Measurements from ENCODE around the gene PRKACG. TPM values are rescaled to one million over a fixed set of nuclear protein-coding genes. Genes with fewer than 3 reads are reported as not detected.

The PRKACG gene
- total and polyA plus RNA-seq, 2 of the 8 experiments (the other 6 are each of a cell fraction or from before 2014, with no cell fraction given) = not detected

DNA sequence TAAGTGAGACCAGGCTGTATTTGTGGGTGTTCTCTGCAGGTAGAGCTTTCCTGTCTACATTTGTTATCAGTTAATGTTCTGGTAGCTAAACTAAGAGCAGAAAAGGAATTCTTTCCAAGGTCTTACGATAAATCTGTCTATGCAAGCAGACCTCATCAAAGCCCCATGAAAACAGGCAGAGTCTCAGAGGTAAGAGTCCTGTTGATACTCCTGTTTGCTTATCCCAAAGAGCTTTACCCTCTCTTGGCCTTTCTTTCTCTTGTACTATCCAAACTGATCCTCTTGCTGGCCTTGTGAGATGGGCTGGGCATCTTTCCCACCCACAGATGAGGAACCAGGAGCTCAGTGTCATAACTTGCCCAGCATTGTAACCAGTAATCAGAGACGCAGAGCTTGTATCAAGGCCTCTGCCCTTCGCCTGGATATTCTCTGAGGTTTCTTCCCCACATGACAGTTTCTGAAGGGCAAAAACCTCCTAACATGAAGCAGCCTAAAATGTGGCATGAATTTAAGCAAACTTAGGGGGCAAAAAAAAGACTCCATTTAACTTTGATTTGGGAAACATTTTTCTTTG, 33.5 kb downstream of the PRKACG start:
- DNase-seq (ENCODE audit: low read depth in 1 of 2, low spot score in 2 of 2) (no peak), FAIRE-seq (no peak)
- no peaks in the 10 kb centered on the region for H4K20me1 ChIP-seq (replicated peaks in 1 of 2; ENCODE audit: control insufficient read depth in 1 of 2, insufficient read depth in 2 of 2, low read length in 2 of 2)
- H2BK12ac ChIP-seq (ENCODE audit: low read depth, low read length) = no peak overlapping the region
- H3K56ac ChIP-seq (replicated peaks; ENCODE audit: insufficient read length, low read depth, low read length) = no peak overlapping the region
- no peaks in the 10 kb centered on the region for H3K27me3 ChIP-seq (replicated peaks in 1 of 4; ENCODE audit: control insufficient read depth in 3 of 4, extremely low read depth in 1 of 4, insufficient read depth in 3 of 4, low read length in 3 of 4)
- H2BK20ac ChIP-seq (ENCODE audit: low read length) = no peak overlapping the region
- no peak overlapping the region for H3K9ac ChIP-seq (replicated peaks in 1 of 4; ENCODE audit: extremely low read depth in 1 of 4, low read depth in 3 of 4, low read length in 3 of 4)
- ChIA-PET POLR2A (ENCODE audit: partially characterized antibody) (interaction anchor here (0.8 kb wide), 1 partner anchor 17 kb away, joined by 3 read pairs; no protein-coding TSS in a partner anchor), CTCF (ENCODE audit: partially characterized antibody) (interaction anchor here (1.0 to 1.3 kb wide), 4 partner anchors 87 to 396 kb away, joined by 3 to 5 read pairs (median 4); partner anchors contain the start of gene PIP5K1B)
- H3K4me2 ChIP-seq (ENCODE audit: insufficient read depth in 1 of 2, low read depth in 2 of 2, low read length in 2 of 2) = no peak overlapping the region
- H3K18ac ChIP-seq (ENCODE audit: extremely low read depth, low read length) = no peak overlapping the region
- 78% methylated on average over 3 of the region's 3 CpGs; no CpG with 5 or more reads in 1 of the 2 experiments for WGBS, 2 experiments (ENCODE audit: extremely low coverage in 1 of 2, insufficient coverage in 1 of 2, insufficient read length in 1 of 2, insufficient replicate concordance in 2 of 2, low coverage in 1 of 2, low lambda C conversion rate in 2 of 2, missing lambda C conversion rate in 1 of 2)
- no peak overlapping the region for H2BK5ac ChIP-seq (ENCODE audit: low read depth, low read length)
- H3K14ac ChIP-seq (ENCODE audit: insufficient read length) = no peak overlapping the region
- no peak overlapping the region for H4K8ac ChIP-seq (ENCODE audit: extremely low read depth, insufficient read depth, low read length)
- no peak overlapping the region for H4K91ac ChIP-seq (replicated peaks; ENCODE audit: insufficient read length, low read length)
- peaks cover 3 to 12% (median 4%) of the 10 kb centered on the region in 4 experiments; a peak in 6 of 7 replicates for H3K4me1 ChIP-seq (replicated peaks in 1 of 4; ENCODE audit: control insufficient read depth in 3 of 4, insufficient read depth in 4 of 4, low read length in 3 of 4)
- peaks cover 9 to 11% of the 10 kb centered on the region in 2 experiments; a peak in 3 of 4 replicates for H3K9me3 ChIP-seq (ENCODE audit: insufficient read depth in 2 of 2, low read depth in 1 of 2, low read length in 1 of 2)
- no peak overlapping the region for H4K5ac ChIP-seq (ENCODE audit: insufficient read length, low read depth, low read length)
- no peak overlapping the region for H3K23ac ChIP-seq (ENCODE audit: insufficient read length)
- H3K4ac ChIP-seq (replicated peaks; ENCODE audit: insufficient read length, low read depth, low read length) = no peak overlapping the region
- no peaks in the 10 kb centered on the region for H3K79me1 ChIP-seq (ENCODE audit: low read depth, low read length)
- no peak overlapping the region for H2BK15ac ChIP-seq (ENCODE audit: low read length)
- no peak overlapping the region for H3K4me3 ChIP-seq (ENCODE audit: extremely low read depth in 1 of 4, insufficient read depth in 2 of 4, low read depth in 3 of 4, low read length in 4 of 4)
- H2AK5ac ChIP-seq (ENCODE audit: low read depth, low read length) = no peak overlapping the region
- no peaks in the 10 kb centered on the region for H3K79me2 ChIP-seq (ENCODE audit: control insufficient read depth in 1 of 2, insufficient read depth in 2 of 2, low read length in 2 of 2)
- H2BK120ac ChIP-seq (replicated peaks; ENCODE audit: low read depth, low read length) = no peak overlapping the region
- TF ChIP-seq KDM1A (IDR thresholded peaks at IDR 0.05; ENCODE audit: borderline replicate concordance, low read length) (no peak), YY1 (IDR thresholded peaks at IDR 0.05; ENCODE audit: low read depth, low read length) (no peak), ZNF274 (IDR thresholded peaks at IDR 0.05; ENCODE audit: borderline replicate concordance, extremely low read depth, low read length) (no peak), CTBP2 (IDR thresholded peaks at IDR 0.05; ENCODE audit: borderline replicate concordance, insufficient read depth, insufficient read length, low read length) (no peak), SAP30 (IDR thresholded peaks at IDR 0.05; ENCODE audit: insufficient read depth, insufficient replicate concordance, low read length) (no peak), JUND (IDR thresholded peaks at IDR 0.05; ENCODE audit: low read length) (no peak), POLR2A (IDR thresholded peaks at IDR 0.05; ENCODE audit: control extremely low read depth in 1 of 2, low read depth in 2 of 2, low read length in 2 of 2) (no peak), CHD2 (IDR thresholded peaks at IDR 0.05; ENCODE audit: low read length) (no peak), EGR1 (IDR thresholded peaks at IDR 0.05; ENCODE audit: borderline replicate concordance, low read depth, low read length) (no peak), CREB1 (IDR thresholded peaks at IDR 0.05) (no peak)
- 0 out of 8 replicates have a peak, but pooled peaks cover 0 to 2% (median 0%) of the 10 kb centered on the region in 4 experiments for H3K36me3 ChIP-seq (ENCODE audit: control insufficient read depth in 2 of 4, insufficient read depth in 4 of 4, low read length in 3 of 4)
- no peaks in the 10 kb centered on the region for H3K23me2 ChIP-seq (ENCODE audit: low read depth, low read length)
- no peak overlapping the region for H2AFZ ChIP-seq (ENCODE audit: low read length)
- H3K27ac ChIP-seq (ENCODE audit: low read depth, low read length) = no peak overlapping the region

Measured in H1 (cell line).